Activated CD8-positive, alpha-beta memory T cell treated with anti-CD3 and anti-CD28 coated beads, Interleukin-2, amount 10 ng/mL, durations not matched to agents 7 days and 5 days (primary cell): ENCODE data around the gene HEY2. TPM values are rescaled to one million over a fixed set of nuclear protein-coding genes. Genes with fewer than 3 reads are reported as not detected.
"Not testable (repeated sequence)": the region's sequence is repeated elsewhere in the genome, so short reads cannot be mapped to it uniquely, and the experiment has no call there.

Experiments used
- ATAC-seq: fragments of 150-1000 bp; cut with Tn5 transposase; one replicate; pipeline ENCODE4 v1.10.0; 2021; ENCODE audit warnings: moderate library complexity
- CTCF ChIA-PET: fragments of 350-600 bp; sonication (Branson Sonifier 250); formaldehyde crosslinking; loops from one replicate; lab custom pipeline; 2021; ENCODE audit warnings: antibody characterized with exemption; lab: Charles Lee
- DNase-seq: peaks from one replicate; pipeline ENCODE4 v3.0.0-alpha.2; 2020
- H3K27ac Mint-ChIP-seq: one replicate; pipeline ENCODE4 v1.8.0; 2021; ENCODE audit warnings: mild to moderate bottlenecking, mixed read lengths
- H3K27me3 Mint-ChIP-seq: one replicate; pipeline ENCODE4 v1.8.0; 2021; ENCODE audit warnings: mixed read lengths
- H3K36me3 Mint-ChIP-seq: one replicate; pipeline ENCODE4 v1.8.0; 2021; ENCODE audit warnings: mild to moderate bottlenecking, mixed read lengths
- H3K4me1 Mint-ChIP-seq: one replicate; pipeline ENCODE4 v1.8.0; 2021; ENCODE audit warnings: mixed read lengths
- H3K4me3 Mint-ChIP-seq: one replicate; pipeline ENCODE4 v1.8.0; 2021; ENCODE audit warnings: mild to moderate bottlenecking, moderate library complexity, mixed read lengths
- H3K9me3 Mint-ChIP-seq: one replicate; pipeline ENCODE4 v1.8.0; 2022; ENCODE audit warnings: low read depth, mixed read lengths
- total RNA-seq, 2 experiments: library from RNA; stranded (reverse); gene quantifications; one replicate each; pipeline ENCODE4 v1.2.3, GENCODE V29; 2021

Gene HEY2
- total RNA-seq, 2 experiments from 2014 or later, result not detected

DNA sequence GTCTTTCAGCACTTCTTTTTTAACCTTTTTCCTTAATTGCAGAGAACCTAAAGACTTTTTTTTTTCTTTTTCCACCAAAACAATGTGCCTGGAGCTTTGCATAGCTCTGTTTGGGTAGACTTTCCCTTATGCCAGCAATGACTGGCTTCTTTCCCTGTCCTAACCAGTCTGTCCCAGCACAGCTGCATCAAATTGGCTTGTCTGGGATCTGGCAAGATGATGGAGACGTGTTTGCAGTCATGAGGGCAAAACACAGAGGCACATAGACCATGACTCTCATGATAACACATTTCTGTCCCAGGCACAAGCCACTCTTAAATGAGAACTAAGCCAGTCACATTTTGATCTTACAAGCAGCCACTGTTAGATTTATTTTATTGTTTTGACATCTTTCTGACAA lies 16.5 kb downstream of the HEY2 start:
- H3K27ac Mint-ChIP-seq, result no peak overlapping the region
- no peaks in the 10 kb centered on the region for H3K36me3 Mint-ChIP-seq
- H3K4me3 Mint-ChIP-seq, result no peak overlapping the region
- H3K27me3 Mint-ChIP-seq, result peaks cover 41% of the 10 kb centered on the region
- DNase-seq (no peak), ATAC-seq (no peak)
- no peaks in the 10 kb centered on the region for H3K9me3 Mint-ChIP-seq
- H3K4me1 Mint-ChIP-seq, result peaks cover 2% of the 10 kb centered on the region
- CTCF ChIA-PET, result interaction anchor here (1.0 to 3.3 kb wide), 4 partner anchors 12 to 455 kb away, joined by 3 to 13 read pairs (median 4); no protein-coding TSS in a partner anchor

DNA sequence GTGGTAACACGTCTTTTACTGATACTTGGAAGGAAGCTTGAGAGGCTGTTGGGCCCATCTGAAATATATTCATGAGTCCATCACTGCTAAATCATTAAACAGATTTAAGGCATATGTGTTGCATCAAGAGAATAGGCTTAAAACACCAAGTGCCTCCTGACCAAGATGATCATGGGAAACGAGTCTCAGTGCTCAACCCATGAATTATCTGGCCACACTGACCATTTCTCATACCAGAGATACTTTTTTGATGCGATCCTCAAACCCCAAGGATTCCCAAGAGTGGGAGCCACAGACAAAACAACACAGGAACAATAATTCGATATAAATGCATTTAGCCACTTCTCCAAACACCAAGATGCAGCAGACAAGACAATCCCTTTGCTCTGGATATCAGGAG lies 17.2 kb downstream of the HEY2 start:
- H3K27me3 Mint-ChIP-seq, result peaks cover 37% of the 10 kb centered on the region
- H3K27ac Mint-ChIP-seq, result no peak overlapping the region
- H3K36me3 Mint-ChIP-seq, result no peaks in the 10 kb centered on the region
- no peaks in the 10 kb centered on the region for H3K9me3 Mint-ChIP-seq
- no peak for DNase-seq
- CTCF ChIA-PET, result interaction anchor here (1.0 to 3.3 kb wide), 4 partner anchors 13 to 456 kb away, joined by 3 to 13 read pairs (median 4); no protein-coding TSS in a partner anchor
- ATAC-seq, result no peak
- no peak overlapping the region for H3K4me3 Mint-ChIP-seq
- H3K4me1 Mint-ChIP-seq, result peaks cover 2% of the 10 kb centered on the region

DNA sequence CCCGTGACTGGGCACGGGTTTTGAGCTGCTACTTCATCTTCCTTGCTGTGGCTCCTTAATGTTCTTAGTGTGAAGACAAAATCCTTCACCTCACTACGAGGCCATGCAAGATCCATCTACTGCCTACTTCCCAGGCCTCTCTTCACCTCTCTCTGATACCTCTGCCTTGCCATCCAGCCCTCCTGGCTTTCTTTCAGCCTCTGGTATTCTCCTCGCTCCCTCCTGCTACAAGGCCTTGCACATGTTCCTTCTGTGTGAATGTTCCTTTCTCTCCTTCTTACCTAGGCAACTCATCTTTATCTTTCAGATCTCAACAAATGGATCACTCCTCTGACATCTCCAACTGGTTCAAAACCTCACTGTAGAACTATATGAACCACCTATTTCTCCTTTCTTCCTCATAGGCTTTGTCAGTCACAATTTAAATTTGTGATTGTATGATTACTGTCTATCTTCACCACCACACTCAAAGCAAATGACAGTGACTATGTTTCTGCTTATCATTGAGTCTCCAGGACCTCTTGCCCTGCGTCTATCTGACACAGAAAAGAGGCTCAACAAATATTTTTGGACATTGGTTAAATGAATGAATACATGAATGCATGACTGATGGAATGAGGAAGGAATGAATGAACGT lies 19.8 kb downstream of the HEY2 start:
- Mint-ChIP-seq H3K9me3 (no peaks in the 10 kb centered on the region), H3K4me3 (no peak overlapping the region), H3K27ac (no peak overlapping the region), H3K27me3 (peaks cover 33% of the 10 kb centered on the region), H3K36me3 (no peaks in the 10 kb centered on the region), H3K4me1 (peaks cover 4% of the 10 kb centered on the region)
- CTCF ChIA-PET, result interaction anchor here (0.9 to 3.3 kb wide), 3 partner anchors 10 to 459 kb away, joined by 3 to 13 read pairs (median 3); no protein-coding TSS in a partner anchor
- ATAC-seq (no peak), DNase-seq (no peak)

DNA sequence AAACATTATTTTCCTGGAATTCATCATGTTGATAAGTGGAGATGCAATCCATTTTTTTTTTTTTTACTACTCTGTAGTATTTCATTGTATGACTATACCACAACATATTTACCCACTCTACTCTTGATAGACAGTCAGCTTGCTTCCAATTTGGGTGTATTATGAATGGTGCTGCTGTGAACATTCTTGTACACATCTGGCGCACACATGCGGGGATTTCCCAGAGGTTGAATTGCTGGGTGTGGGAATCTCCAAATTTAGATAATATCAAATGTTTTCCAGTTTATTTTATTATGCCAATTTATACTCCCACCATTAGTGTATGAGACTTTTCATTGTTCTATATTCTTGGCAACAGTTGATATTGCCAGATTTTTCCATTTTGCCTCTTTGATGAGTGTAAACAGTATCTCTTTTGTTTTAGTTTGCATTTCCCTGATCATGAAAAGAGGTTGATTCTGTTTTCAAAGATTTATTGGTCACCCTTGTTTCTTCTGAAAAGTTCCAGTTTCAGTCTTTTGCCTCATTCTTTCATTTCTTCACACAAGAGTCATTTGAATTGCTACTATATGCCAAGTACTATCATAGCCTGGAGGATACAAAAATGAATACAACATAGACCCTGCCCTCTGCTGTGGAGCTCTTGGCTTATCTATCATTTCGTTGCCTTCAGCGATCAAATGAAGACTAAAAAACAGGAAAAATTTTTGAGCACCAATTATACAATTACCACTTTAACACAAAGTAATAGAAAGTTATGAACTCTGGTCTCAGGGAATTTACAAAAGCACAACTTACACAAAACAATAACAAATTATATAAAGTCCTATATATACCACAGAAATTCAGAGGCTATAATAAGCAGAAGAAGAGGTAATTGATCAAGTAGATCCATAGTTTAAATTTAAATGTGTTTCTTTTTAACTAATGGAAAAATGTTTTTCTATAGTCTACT lies 24.2 kb downstream of the HEY2 start:
- DNase-seq, result no peak
- Mint-ChIP-seq H3K4me3 (no peak overlapping the region), H3K4me1 (peaks cover 4% of the 10 kb centered on the region), H3K36me3 (no peaks in the 10 kb centered on the region), H3K27ac (no peak overlapping the region), H3K9me3 (no peaks in the 10 kb centered on the region), H3K27me3 (peaks cover 35% of the 10 kb centered on the region)
- CTCF ChIA-PET, result interaction anchor here (1.1 kb wide), 1 partner anchor 194 kb away, joined by 3 read pairs; no protein-coding TSS in a partner anchor
- no peak for ATAC-seq

DNA sequence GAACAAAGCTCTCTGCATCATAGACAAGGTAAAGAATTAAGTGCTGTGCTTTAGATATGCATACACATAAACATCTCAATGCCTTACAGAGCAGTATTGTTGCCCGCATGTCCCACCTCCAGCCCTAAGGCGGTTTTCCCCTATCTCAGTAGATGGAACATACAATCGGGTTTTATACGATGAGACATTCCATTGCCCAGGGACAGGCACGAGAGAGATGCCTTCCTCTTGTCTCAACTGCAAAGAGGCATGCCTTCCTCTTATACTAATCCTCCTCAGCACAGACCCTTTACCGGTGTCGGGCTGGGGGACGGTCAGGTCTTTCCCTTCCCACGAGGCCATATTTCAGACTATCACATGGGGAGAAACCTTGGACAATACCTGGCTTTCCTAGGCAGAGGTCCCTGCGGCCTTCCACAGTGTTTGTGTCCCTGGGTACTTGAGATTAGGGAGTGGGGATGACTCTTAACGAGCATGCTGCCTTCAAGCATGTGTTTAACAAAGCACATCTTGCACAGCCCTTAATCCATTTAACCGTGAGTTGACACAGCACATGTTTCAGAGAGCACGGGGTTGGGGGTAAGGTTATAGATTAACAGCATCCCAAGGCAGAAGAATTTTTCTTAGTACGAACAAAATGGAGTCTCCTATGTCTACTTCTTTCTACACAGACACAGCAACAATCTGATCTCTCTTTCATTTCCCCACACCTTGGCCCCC lies 26.8 kb downstream of the HEY2 start:
- H3K9me3 Mint-ChIP-seq, H3K36me3 Mint-ChIP-seq, ATAC-seq, CTCF ChIA-PET, H3K4me3 Mint-ChIP-seq, H3K27ac Mint-ChIP-seq, DNase-seq, H3K4me1 Mint-ChIP-seq: not testable (repeated sequence)
- H3K27me3 Mint-ChIP-seq, result peaks cover 36% of the 10 kb centered on the region

DNA sequence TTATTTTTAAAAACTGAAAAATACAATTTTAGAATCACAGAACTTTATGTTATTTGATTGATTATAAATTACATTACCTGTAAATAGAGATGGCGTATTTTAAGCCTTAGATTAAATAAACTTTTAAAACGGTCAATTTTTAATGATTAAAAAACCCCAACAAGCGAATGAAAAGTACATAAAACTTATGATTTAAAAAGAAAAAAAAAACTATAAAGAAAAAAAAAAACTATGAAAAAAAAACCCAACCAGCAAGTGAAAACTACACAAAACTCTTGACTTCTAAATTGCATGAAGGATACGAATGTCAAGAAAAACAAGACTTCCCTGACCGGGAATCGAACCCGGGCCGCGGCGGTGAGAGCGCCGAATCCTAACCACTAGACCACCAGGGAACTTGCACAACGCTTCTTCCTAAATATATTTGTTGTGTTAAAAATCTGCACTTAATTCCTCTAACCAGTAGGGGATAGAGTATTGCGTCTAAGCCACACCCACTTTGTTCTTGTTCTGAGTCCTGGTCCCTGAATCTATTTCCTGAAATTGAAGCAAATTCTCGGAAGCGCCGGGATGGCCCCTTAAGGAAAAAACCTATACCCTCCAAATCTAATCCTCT lies 30.6 kb downstream of the HEY2 start:
- Mint-ChIP-seq H3K27me3 (peaks cover 20% of the 10 kb centered on the region), H3K4me3 (no peak overlapping the region), H3K9me3 (no peaks in the 10 kb centered on the region), H3K27ac (no peak overlapping the region), H3K36me3 (peaks cover 4% of the 10 kb centered on the region), H3K4me1 (peaks cover 17% of the 10 kb centered on the region)
- DNase-seq, result peak; percentile 87
- ATAC-seq, result peak; percentile 81
- CTCF ChIA-PET, result interaction anchor here (0.8 to 3.1 kb wide), 7 partner anchors 11 to 515 kb away, joined by 4 to 87 read pairs (median 5); partner anchors contain the start of genes HINT3, NCOA7 and TRMT11

DNA sequence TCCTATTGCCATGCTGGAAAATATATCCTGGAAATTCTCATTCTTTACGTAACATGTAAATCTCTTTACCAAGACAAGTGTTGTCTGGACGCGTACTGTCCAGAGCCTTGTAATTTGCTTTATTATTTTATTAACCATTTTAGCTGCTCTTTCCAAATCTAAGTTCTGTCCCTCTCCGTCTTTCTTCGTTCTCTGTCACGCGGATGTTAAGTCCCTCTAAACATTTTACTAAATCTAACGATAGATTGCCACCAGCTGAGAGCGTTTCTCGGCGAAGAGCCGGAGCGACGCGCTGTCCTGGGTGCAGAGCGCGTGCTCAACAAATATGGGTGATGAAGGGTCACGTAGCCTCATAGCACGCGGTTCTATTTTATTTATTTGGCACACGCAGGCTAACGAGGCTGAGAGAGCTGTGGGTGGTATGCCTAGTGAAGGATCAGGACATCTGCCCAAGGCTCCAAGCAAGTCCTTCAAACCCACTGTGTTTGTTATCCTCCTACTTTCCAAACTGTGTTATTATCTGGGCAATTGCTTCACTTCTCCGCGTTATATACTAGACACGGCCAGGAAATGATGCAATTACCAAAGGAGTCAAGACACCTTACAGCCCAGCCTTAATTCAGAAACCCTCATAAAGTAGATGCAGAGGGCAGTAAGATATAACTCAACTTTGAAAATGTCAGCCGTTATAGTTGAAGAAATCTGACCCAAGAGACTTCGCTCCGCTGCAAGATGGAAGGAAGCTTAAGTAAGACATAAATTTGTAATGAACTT lies 31.3 kb downstream of the HEY2 start:
- H3K4me1 Mint-ChIP-seq, result peaks cover 17% of the 10 kb centered on the region
- ATAC-seq (peak; percentile 83), DNase-seq (peak; percentile 72)
- CTCF ChIA-PET, result interaction anchor here (0.7 to 3.1 kb wide), 14 partner anchors 10 to 516 kb away, joined by 3 to 87 read pairs (median 4); partner anchors contain the start of genes HINT3, NCOA7 and TRMT11
- peaks cover 5% of the 10 kb centered on the region for H3K36me3 Mint-ChIP-seq
- H3K27me3 Mint-ChIP-seq, result peaks cover 14% of the 10 kb centered on the region
- H3K9me3 Mint-ChIP-seq, result no peaks in the 10 kb centered on the region
- H3K27ac Mint-ChIP-seq, result no peak overlapping the region
- no peak overlapping the region for H3K4me3 Mint-ChIP-seq

DNA sequence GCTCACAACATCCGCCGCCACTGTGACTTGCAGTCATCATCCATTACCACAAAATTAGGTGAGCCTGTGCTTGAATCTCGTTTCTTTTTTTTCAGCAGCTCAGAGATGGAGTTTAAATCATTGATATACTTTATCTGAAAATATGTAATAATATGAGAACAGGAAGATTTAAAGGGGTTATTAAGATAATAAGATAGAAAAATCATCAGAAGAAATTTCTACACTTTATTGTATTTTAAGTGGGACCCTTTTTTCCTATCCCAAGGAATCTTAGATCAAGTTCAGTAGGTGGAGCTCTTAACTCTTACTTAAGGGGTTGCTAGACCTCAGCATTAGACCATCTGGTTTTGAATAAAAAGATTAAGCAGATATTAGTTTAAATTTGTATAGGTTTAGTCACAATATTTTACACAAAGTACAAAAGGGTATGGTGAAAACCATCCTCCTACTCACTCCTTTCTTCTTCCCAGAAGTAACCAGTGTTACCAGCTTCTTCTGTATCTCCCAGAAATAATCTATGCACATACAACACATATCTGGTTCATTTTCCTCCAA lies 32.0 kb downstream of the HEY2 start:
- H3K4me3 Mint-ChIP-seq, result no peak overlapping the region
- CTCF ChIA-PET, result interaction anchor here (0.7 to 3.1 kb wide), 15 partner anchors 10 to 516 kb away, joined by 3 to 87 read pairs (median 4); partner anchors contain the start of genes HINT3, NCOA7 and TRMT11
- no peaks in the 10 kb centered on the region for H3K9me3 Mint-ChIP-seq
- peaks cover 9% of the 10 kb centered on the region for H3K36me3 Mint-ChIP-seq
- peaks cover 17% of the 10 kb centered on the region for H3K4me1 Mint-ChIP-seq
- peak; percentile 80 for DNase-seq
- peaks cover 12% of the 10 kb centered on the region for H3K27me3 Mint-ChIP-seq
- ATAC-seq, result peak; percentile 67
- H3K27ac Mint-ChIP-seq, result no peak overlapping the region

DNA sequence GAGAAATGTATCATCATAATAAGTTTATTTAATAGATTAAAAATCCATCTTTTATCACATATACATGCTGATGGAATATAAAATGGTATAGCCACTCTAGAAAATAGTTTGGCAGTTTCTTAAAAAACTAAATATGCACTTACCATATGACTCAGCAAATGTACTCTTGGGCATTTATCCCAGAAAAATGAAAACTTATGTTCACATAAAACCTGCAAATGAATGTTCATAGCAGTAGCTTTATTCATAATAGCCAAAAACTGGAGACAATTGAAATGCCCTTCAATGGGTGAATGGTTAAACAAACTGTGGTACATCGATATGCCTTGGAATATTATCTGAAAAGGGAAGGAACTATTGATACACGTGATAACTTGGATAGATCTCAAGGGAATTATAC lies 34.9 kb downstream of the HEY2 start:
- Mint-ChIP-seq H3K4me1 (peaks cover 30% of the 10 kb centered on the region), H3K4me3 (no peak overlapping the region), H3K27ac (no peak overlapping the region), H3K27me3 (no peaks in the 10 kb centered on the region), H3K9me3 (no peaks in the 10 kb centered on the region), H3K36me3 (peaks cover 14% of the 10 kb centered on the region)
- CTCF ChIA-PET, result interaction anchor here (1.2 to 3.5 kb wide), 3 partner anchors 12 to 173 kb away, joined by 3 to 16 read pairs (median 8); partner anchors contain the start of gene HINT3
- ATAC-seq (no peak), DNase-seq (no peak)

DNA sequence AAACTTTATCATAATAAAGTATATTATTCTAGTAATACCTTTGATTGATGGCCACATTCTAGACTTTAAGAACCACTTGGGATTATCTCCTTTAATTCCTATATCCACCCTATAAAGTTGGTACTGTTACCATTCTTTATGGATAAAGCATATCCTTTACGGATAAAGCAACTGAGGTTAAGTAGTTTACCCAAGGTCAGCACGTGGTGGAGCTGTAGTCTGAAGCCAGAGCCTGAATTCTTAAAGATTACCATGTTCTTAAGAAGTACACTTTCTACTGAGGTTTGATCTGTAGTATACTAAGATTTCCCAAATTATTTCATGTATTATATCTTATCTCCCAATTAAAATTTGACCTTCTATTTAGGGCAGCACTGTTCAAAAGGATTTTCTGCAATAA lies 38.4 kb downstream of the HEY2 start:
- ATAC-seq (no peak), DNase-seq (no peak)
- H3K36me3 Mint-ChIP-seq, result peaks cover 14% of the 10 kb centered on the region
- no peaks in the 10 kb centered on the region for H3K27me3 Mint-ChIP-seq
- H3K27ac Mint-ChIP-seq, result peak overlapping the region; percentile 26
- no peaks in the 10 kb centered on the region for H3K9me3 Mint-ChIP-seq
- CTCF ChIA-PET, result interaction anchor here (4.5 to 8.8 kb wide), 3 partner anchors 165 to 185 kb away, joined by 42 to 135 read pairs (median 43); partner anchors contain the start of gene HINT3
- no peak overlapping the region for H3K4me3 Mint-ChIP-seq
- peaks cover 44% of the 10 kb centered on the region for H3K4me1 Mint-ChIP-seq

DNA sequence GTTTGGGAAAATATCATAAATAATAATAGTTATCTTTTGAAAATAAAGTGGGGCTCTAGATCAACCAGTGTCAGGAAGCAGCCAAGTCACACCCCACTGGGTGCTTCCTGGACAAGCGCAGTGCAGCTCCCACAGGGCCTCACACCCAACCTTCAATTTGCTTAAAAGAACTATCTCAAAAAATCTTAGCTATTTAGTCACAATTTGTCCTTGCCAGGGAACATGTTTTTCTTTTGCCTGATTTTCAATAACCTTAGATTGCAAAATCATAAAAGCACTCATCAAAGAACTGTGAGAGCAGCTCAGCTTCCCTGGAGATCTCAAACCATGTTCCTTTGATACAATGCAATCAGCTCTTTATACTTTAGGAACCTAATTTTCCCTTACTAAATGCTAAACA lies 39.7 kb downstream of the HEY2 start:
- H3K9me3 Mint-ChIP-seq, result no peaks in the 10 kb centered on the region
- H3K4me3 Mint-ChIP-seq, result peak overlapping the region; percentile 85
- peak overlapping the region; percentile 99 for H3K27ac Mint-ChIP-seq
- no peaks in the 10 kb centered on the region for H3K27me3 Mint-ChIP-seq
- H3K36me3 Mint-ChIP-seq, result peaks cover 17% of the 10 kb centered on the region
- CTCF ChIA-PET, result interaction anchor here (0.9 to 8.8 kb wide), 10 partner anchors 8 to 197 kb away, joined by 3 to 135 read pairs (median 12); partner anchors contain the start of genes HINT3 and TRMT11
- H3K4me1 Mint-ChIP-seq, result peaks cover 50% of the 10 kb centered on the region
- DNase-seq (no peak), ATAC-seq (no peak)
